T-helper 1 cell treated with Interleukin-12 subunit alpha and Interleukin-12 subunit beta and Interleukin-4 antibody, amounts not matched to agents 30 ng/mL and 1 ng/mL, for 36 hours (primary cell): Measurements from ENCODE around the gene APCDD1. TPM values are rescaled to one million over a fixed set of nuclear protein-coding genes. Genes with fewer than 3 reads are reported as not detected.
"Not testable (repeated sequence)": the region's sequence is repeated elsewhere in the genome, so short reads cannot be mapped to it uniquely, and the experiment has no call there.

Experiments used
- intact Hi-C: fragments of 100-400 bp; cut with micrococcal nuclease; formaldehyde crosslinking; loops from one replicate; pipeline ENCODE4 v1.15.1; 2024
- total RNA-seq: library from RNA; stranded (reverse); gene quantifications from 2 replicates; pipeline ENCODE4 v1.2.3, GENCODE V29; 2022

The APCDD1 gene
- total RNA-seq, 1 donor from 2014 or later: not detected

GRCh38 chr18:10490401-10491165, 36.1 kb downstream of the APCDD1 start:
- intact Hi-C loops: loop anchor here (1.0 kb wide), 1 partner anchor 519 kb away; no protein-coding TSS in a partner anchor

GRCh38 chr18:10495936-10496335, 41.5 kb downstream of the APCDD1 start:
- intact Hi-C loops: no loop called here

- intact Hi-C loops: no loop called here
Observed at GRCh38 chr18:10497206-10497749, 42.8 kb downstream of the APCDD1 start.

- intact Hi-C loops: no loop called here
Observed at GRCh38 chr18:10499230-10499629, 44.8 kb downstream of the APCDD1 start.

GRCh38 chr18:10500038-10500437, 45.6 kb downstream of the APCDD1 start:
- intact Hi-C loops: no loop called here

GRCh38 chr18:10504723-10505122, 50.3 kb downstream of the APCDD1 start:
- intact Hi-C loops: no loop called here

GRCh38 chr18:10505892-10506291, 51.5 kb downstream of the APCDD1 start:
- intact Hi-C loops: not testable (repeated sequence)

- intact Hi-C loops: no loop called here
Observed at GRCh38 chr18:10508591-10508990, 54.2 kb downstream of the APCDD1 start.

- intact Hi-C loops: no loop called here
Observed at GRCh38 chr18:10511236-10511635, 56.8 kb downstream of the APCDD1 start.

GRCh38 chr18:10514082-10514481, 59.6 kb downstream of the APCDD1 start:
- intact Hi-C loops: no loop called here

- intact Hi-C loops: no loop called here
Observed at GRCh38 chr18:10514601-10515000, 60.2 kb downstream of the APCDD1 start.

GRCh38 chr18:10515456-10515855, 61.0 kb downstream of the APCDD1 start:
- intact Hi-C loops: no loop called here

GRCh38 chr18:10516078-10516477, 61.6 kb downstream of the APCDD1 start:
- intact Hi-C loops: no loop called here

GRCh38 chr18:10518595-10519255, 64.3 kb downstream of the APCDD1 start:
- intact Hi-C loops: no loop called here

- intact Hi-C loops: no loop called here
Observed at GRCh38 chr18:10519366-10519765, 64.9 kb downstream of the APCDD1 start.

- intact Hi-C loops: loop anchor here (1.0 kb wide), 1 partner anchor 549 kb away; no protein-coding TSS in a partner anchor
Observed at GRCh38 chr18:10519999-10520935, 65.8 kb downstream of the APCDD1 start.

GRCh38 chr18:10521566-10521965, 67.1 kb downstream of the APCDD1 start:
- intact Hi-C loops: no loop called here

GRCh38 chr18:10522574-10522973, 68.1 kb downstream of the APCDD1 start:
- intact Hi-C loops: no loop called here

GRCh38 chr18:10523544-10523943, 69.1 kb downstream of the APCDD1 start:
- intact Hi-C loops: no loop called here

GRCh38 chr18:10524507-10525370, 70.3 kb downstream of the APCDD1 start:
- intact Hi-C loops: loop anchor here (1.0 to 5.0 kb wide), 4 partner anchors 1187 to 1916 kb away; partner anchors contain the start of genes AFG3L2, CHMP1B and RAB12
